Activated effector memory CD4-positive, alpha-beta T cell treated with anti-CD3 and anti-CD28 coated beads, Interleukin-2, amount 50 U/mL, for 16 hours (primary cell): ENCODE data around the gene ANTXR1.

Source experiments
- DNase-seq: peaks from one replicate; pipeline ENCODE4 v3.0.0-alpha.2; 2020

The ANTXR1 gene

DNA sequence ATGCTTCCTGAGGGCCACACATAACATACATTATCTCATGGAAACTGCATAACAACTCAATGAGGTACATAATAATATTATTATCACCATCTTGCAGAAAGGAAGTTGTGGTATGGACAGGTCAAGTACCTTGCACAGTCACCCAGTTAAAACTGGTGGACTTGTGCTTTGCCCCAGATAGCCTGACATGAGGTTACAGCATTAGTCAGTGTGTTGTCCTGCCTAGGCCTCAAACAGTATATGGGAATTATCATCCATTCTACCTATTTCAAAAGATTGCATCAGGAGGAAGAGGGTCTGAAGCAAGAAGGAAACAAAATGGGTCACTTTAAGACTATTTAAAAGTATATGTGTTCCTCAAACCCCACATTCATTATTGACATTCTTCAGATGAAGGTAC, 5.4 kb upstream of the ANTXR1 start:
- DNase-seq: no peak

DNA sequence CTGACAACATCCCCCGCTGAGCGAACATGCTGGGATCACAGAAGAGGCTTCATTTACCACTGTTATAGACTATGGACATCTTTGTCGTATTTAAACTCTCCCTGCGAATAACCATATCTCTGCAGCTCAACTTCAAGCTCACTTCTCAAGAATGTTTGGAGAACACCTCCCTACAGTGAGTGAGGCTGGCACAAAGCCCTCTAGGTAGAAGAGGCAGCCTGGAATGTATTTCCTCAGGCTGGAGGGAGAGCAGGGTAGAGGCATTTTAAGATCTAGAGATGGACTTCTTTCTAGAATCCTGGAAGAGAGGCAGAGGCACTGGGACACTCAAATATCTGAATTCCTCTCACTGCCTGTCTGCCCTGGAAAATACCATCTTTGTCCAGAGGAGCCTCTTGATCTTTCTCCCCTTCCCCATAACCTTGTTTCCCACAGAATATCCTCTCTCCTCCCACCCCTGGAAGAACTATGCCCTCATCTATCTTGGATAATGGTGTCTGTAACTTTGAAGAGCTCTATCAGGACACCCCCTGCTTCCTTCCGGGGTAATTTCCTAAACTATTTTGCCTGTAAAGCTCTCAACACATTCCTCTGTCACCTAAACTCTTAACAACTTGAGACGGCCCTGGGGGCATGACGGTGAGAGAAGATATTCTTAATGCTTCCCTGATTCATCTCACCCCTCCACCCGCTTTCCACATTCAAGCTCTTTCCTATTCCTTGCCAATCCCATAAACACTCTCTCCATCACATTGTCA, 2.4 kb upstream of the ANTXR1 start:
- DNase-seq: no peak

DNA sequence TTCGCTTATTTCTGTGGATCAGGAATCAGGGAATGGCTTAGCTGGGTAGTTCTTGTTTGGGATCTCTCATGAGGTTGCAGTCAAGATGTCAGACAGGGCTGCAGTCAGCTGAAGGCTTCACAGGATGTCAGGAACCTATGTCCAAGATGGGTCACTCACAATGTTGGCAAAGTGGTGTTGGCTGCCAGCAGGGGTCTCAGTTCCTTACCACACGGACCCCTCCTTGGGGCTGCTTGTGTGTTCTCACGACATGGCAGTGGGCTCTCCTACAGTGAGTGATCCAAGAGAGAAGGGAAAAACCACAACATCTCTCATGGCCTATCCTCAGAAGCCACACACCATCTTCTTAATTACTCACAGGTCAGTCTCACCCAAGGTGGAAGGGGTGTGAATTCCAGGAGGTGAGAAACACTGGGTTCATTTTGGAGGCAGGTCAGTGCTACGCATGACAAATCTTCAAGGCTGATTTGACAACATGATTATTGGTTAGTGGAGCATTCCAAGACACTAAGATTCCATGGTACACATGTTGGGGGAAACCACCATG, 1.3 kb upstream of the ANTXR1 start:
- DNase-seq: no peak

DNA sequence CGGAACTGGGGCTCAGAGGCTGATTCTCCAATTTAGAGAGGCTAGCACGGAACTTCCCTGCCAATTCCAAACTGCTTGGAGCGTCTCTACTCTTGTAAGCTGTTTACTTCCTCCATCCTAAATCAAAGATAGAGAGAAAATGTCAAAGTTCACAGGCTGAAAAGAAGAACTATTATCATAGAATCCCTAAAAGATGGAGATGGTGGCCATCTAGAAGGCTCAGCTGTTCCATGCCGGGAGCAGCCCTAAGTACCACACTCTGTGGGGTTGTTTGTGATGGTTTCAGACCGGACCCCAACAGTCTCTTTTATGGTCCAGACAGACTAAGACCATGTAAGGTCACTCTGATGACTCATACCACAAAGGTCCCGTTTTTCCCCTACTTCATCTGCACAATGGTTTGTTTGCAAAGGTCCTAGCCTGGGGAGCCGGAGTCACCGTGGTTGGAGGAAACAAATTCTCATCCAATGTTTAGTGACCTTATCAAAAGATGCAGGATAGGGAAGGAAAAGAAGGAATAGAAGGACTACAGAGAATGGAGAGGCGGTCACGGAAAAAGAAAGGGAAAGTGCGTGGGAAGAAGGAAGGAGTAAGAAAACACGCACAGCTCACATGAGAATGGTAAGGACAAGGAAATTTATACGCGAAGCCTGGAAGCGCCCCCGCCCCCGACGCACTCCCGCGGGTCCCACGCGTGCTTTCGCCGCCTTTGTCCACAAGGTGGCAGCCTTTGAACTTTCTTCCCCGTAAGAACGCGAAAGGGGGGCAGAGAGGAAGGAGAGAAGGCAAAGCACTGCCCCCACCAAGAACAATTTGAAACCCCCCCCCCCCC, 453 bp upstream of the ANTXR1 start:
- peak; percentile 80 for DNase-seq

DNA sequence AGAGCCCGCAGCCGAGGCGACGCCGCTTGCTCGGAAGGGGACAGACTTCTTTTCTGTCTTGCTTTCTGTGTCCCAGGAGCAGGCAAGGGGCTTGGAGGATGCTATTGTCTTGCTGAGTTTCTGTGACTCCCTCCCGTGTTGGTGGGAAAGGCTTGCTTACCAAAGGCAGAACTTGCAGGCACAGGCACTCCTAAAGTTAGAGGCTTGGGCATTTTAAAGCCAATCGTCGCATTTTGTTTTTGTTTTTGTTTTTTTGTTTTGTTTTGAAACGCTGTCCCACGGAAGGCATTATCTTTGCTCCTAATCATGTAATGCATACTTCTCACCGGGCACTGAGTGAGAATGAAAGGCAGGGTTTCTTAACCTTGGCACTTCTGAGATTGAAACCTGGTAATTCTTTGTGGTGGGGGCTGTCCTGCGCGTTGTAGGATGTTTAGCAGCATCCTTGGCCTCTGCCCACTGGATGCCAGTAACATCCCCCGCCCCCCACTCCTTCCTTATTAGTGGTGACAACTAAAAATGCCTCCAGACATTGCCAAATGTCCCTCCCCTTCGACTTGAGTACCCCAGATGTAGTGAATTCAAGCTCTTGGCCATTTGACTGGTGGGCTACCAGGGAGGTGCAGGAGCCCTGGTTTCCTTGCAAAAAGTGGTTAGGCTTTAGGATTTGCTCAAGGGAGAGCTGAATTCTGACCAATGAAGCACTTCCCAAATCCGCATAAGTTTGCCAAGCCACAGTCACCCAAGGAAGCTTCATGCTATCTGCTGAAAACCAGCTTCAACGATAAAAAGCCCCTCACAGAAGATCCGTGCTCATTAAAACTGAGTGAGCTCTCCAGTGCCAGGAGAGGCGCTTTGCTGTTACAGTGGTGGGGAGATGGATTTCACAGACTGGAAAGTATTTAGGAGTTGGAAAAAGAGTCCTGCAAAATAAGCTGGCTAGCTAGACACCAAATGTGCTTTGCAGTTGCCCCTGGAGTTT, 1.2 kb downstream of the ANTXR1 start:
- no peak for DNase-seq

DNA sequence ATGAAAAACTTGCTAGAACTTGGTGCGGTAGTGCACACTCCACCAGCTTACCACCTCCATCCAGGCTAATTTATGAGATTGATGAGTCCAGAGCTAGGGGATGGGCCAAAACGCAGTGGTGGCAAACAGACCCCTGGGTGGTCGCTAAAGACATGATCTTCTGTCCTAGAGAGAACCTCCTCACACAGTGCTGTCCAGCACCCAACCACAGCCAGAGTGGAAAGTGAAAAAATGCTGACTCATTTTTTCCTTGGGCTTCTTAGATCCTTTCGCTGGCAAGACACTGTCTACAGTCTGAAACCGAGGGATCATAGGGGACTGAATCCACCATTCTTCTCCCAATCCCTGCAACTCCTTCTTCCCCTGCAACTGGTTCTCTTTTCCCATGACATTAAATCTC, 4.1 kb downstream of the ANTXR1 start:
- no peak for DNase-seq

DNA sequence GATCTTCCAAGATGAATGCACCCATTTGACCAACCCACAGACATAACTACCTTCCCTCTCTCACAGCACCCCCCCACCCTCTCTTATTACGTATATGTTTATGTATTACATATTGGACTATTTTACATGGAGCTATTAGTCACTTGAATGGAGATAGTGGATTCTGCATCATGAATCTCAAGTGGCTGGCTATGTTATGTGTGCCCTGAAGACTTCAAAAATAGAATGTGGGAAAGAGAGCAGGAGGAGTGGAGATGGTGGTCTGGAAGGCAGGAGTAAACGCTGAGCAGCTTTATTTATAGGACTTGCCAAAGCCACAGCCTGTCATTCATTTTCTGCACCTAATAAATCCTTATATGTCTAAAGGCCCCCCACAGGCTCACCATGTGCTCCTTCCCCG, 4.9 kb downstream of the ANTXR1 start:
- no peak for DNase-seq

DNA sequence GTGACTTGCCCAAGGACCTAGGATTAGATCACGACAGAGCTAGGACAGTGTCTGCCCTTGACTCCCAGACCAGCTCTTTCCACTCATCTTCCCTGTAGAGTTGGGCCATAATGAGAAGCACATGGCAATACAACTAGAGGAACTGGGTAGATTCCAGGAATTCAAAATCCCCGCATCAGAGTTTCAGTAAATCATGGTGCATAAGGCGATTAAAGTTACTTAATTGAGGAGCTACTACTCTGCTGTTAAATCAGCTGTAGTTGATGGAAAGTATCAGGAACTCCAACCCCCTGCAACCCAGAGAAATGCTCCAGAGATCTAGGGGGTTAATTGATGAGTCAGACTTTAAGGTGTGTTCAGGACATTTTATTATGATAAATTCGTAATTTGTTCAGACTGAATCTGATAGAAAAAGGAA, 5.7 kb downstream of the ANTXR1 start:
- no peak for DNase-seq

DNA sequence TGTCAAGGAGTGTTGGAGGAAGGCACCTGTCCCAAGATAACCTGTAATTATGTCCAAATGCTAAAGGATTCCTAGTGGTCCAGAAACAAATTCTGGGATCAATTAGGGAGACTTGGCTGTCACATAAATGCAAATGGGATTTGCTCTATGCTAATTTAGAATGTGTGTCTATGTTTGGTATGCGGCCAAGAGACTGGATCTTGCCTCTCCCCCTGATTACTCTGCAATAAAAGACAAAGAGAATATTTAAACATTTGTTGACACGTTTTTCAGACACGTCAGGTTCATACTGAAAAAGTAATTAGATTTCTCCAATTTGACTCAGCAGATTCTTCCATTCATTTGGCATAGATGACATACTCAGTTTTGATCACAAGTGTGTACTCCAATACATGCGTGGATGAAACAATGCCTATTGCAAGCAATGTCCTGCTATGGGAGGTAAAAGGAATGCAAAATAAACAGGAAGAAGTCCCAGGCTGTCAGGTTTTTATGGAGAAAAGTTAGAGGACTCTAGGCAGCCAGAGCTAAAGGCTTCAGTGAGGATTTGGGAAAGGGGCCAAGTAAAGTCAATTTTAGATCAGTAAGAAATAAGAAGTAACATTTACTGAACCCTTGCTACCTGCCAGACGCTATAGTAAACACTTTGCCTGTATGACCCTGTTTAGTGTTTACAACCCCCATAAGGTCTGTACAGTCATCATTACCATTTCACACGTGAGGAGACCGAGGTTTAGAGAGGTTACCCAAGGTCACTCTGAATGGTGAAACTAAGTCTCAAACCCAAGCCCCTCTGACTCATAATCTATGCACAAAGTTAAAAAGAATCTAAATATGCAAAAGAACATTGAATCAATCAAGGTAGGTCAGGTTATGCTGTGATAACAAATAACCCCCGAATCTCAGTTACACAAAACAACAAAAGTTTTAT, 7.8 kb downstream of the ANTXR1 start:
- no peak for DNase-seq

DNA sequence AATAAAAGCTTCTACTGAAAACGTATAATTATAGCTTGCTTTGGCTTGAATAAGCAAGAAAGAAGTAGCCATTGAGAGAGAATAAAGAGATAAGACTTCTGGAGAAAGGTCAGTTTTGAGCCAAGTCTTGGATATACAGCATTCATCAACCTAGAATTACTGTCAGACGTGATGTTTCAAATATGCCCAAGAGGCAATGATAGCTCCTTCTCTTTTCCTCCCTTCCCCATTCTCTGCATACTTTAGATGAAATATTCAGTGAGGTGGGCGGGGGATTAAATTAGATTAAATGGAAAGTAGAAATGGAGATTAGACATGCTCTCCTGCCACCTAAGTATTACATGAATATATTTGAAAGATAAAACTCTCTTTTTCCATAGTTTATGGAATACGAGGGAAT, 8.7 kb downstream of the ANTXR1 start:
- DNase-seq: no peak

DNA sequence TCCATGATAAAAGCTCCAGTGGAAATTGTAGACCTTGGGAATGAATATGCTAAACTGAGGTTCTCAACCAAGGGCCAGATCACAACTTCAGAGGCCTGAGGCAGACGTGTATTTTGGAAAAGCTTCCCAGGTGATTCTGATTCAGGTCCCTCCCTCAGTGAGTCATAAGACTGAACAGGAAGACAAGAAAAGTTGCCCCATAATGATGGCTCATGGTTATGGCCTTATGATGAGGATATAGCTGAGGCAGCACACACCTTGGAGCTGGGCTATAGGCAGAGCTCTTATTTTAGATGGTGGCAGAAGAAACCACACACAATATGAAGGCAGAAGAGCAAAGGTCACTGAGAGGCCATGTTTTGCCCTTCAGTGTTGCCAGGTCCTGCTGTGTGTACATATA, 9.6 kb downstream of the ANTXR1 start:
- no peak for DNase-seq

DNA sequence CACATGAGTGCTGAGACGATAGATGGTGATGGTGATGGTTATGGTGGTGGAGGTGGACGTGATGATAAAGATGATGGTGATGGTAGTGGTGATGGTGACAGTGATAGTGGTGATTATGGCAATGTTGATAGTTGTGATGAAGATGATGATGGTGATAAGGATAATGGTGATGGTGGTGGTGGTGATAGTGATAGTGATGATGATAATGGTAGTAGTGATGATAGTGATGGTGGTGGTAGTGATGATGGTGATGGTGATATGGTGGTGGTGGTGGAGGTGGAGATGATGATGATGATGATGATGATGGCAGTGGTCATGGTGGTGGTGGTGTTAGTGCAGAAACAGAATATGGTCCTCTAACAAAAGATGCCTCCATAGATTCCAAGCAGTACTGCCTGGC, 10.3 kb downstream of the ANTXR1 start:
- DNase-seq: no peak

DNA sequence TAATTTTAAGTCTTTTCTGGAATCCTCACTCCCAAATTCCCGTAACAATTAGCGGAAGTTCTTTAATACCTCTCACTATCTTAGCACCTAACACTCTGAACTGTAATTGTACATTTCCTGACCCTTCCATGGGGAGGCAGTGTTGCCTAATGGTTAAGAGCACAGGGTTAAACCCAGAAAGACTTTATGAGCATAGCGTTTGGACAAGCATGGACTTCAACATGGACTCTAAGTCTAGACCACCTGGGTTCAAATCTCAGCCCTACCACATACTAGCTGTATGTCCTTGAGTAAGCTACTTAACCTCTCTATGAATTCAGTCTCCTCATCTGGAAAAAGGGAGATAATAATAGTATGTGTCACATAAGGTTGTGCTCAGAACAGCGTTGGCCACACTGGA, 13.0 kb downstream of the ANTXR1 start:
- no peak for DNase-seq

DNA sequence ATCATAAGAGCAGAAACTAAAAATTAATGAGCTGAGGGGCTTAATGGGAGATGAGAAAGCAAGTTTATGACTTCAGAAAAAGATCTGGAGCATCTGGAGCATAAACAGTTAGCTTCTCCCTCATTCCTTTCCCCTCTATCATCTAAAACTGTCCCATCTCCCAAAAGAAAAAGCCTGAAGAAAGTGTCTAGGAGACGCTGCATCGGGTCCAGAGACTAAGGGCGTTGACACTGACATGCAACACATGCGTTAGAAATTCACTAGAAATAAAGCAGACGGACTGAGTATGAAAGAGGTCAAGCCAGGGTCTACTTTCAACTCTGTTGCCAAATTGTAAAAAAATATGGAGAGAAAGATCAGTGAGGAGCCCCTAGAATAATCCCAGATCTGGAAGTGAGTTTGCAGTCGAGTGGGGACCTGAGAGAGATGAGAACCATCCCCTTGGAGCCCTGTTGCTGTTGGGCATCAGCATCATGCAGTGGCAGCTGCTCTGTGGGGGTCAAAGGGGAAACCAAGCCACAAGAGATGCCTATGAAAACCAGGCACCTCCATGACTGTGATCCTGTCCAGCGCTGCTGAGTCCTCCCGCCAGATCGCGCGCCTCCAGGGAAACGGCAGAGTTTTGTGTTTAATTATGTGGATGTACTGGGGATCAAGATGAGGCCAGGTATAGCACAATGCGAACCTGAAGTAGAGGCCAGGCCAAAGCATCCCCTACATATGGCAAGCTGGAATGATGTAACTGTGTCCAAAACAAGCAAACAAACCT, 13.9 kb downstream of the ANTXR1 start:
- DNase-seq: no peak

DNA sequence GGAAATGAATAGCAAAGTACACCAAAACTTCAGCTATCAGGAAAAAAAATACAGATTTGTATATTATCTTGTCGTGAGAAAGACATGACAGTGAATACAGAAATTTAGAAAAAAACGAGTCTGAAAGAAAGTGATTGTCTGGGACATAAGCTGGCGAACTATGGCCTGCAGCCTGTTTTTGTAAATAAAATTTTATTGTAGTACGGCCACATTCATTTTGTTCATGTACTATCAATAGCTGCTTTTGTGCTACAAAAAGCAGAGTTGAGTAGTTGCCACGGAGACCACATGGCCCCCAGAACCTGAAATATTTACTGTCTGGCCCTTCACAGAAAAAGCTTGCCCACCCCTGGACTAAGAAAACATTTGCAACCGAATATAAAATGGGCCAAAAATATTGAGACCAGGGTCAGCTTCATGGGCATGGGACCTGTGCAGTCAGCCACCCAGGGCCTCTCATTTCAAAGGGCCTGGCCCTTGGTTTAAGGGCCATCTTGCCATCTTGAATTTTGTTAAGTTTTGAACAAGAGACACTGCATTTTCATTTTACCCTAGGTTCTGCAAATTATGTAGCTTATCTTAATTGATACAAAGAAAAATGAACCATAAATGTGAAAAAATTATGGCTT, 17.9 kb downstream of the ANTXR1 start:
- no peak for DNase-seq

DNA sequence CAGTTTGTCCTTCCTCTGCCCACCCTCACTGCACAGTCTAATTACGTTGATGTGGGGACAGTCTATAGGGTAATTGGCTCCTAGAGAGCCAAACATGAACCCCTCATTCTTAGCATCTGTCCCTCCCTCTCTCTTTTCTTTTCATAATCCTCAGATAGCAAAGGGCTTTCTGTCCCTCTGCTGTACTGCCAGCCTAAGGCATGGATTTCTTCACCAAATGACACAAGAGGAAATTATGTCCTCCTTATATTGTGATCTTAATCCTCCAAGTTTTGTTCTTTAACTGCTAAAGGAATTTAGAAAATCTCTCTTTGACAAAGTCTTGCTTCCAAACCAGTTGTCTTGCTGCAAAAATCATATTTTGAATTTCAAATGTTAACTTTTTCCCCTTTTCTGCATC, 18.5 kb downstream of the ANTXR1 start:
- no peak for DNase-seq

DNA sequence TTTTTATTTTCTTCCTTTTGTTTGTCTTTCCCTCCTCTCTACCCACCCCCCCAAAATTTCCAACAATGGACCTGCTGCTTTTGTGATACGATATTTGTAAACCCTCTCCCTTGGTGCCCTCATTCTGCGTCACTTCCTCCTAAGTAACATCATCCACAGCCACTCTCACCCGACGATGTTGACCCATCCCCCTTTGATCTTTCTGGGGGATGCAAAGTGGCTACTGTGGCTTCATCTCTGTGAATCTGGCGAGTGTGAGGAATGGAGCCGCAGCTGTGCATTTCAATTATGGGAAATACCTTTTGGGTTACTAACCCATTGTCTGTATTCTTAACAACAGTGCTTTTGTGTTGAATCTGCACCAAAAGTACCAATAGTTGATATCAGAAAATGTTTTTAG, 19.4 kb downstream of the ANTXR1 start:
- DNase-seq: no peak

DNA sequence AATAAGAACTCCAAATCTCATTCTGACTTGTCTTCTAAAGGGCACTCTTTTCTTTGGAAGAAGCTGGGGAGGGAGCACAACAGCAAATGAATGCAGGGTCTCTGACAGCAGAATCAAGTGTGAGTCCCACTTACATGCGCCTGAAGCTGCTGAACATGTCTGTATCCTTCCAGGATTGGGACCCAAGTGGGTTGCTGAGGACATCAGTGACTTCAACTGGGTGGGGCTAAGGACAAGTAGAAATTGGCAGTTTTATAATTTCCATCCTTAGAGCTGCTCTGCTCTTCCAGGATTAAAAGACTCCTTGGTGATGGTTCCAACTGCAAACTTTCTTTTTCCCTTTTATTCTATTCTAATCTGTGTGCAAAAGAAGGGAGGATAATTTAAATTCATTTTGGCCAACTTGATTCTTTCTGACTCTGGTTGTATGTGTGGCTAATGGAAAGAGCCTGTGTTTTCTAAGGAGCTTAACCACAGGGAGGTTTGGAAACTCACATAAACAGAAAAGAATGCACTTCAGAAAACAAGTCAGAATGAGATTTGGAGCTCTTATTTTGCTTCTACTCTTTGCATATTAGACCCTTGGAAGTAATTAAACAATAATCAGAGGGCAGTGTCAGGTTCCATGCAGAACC, 20.6 kb downstream of the ANTXR1 start:
- DNase-seq: no peak

DNA sequence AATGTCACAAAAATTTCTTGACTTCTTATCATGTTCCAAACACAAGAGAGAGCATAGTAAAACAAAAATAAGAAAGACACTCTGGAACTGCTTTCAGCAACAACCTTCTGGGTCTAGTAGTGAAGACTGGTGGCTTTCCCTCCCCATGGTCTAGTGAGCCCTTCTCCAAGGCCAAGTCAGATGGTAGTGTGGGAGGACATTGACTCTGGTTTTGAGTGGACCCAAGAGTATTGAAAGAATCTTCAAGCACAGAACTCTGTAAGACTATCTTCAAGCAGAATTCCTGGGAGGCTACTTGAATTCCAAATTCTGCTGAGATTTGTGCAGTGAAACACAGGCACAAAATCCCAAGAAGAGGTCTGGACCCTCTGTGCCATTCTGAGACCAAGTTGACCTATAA, 21.1 kb downstream of the ANTXR1 start:
- DNase-seq: no peak

DNA sequence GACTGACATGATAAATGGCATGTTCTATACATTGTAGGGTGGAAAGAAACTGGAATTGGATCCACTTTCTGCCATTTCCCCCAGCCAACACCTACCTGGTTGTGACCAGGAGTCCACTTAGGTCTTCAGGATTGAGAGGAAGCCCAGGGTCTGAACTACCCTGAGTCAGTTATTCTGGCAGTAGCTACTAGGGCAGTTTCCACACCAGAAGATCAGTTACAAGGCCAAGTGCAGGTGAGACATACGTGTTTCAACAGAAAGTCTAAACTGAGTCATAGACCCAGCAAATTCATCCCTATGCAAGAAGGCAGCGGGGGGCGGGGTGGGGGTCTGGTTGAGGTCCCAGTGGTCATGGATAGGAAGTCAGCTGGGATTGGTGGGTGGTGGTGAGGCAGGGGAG, 21.9 kb downstream of the ANTXR1 start:
- no peak for DNase-seq
